ENCODE results near the gene GKN1.

GKN1 gene

DNA sequence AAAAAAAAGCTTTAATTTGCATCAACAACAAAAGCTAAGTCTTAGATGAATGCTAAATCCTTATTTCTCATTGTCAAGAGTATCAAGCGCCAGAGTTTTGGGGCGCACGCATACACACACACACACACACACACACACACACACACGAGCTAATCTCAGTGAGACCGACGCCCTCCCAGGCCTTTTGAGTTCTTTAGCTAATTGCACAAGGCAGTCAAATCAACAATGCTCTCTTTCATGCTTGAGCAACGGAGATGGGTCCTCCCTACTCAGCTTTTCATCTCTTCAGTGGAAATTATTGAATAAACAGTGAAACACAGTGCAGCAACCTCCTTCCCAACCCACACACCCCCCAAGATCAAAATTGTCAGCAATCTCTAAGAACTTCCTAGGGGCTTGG is 19.2 kb downstream of the GKN1 start:
- ATAC-seq (replicated peaks; ENCODE audit: extremely low read depth, poor library complexity, severe bottlenecking) (no peak), DNase-seq (ENCODE audit: low spot score in 2 of 2) (no peak)
- Mint-ChIP-seq H3K27me3 (peaks cover 58% of the 10 kb centered on the region), H3K4me1 (no peaks in the 10 kb centered on the region), H3K9me3 (no peaks in the 10 kb centered on the region), H3K36me3 (ENCODE audit: insufficient read depth) (no peaks in the 10 kb centered on the region), H3K4me3 (no peak overlapping the region), H3K27ac (ENCODE audit: low read depth) (no peak overlapping the region)

DNA sequence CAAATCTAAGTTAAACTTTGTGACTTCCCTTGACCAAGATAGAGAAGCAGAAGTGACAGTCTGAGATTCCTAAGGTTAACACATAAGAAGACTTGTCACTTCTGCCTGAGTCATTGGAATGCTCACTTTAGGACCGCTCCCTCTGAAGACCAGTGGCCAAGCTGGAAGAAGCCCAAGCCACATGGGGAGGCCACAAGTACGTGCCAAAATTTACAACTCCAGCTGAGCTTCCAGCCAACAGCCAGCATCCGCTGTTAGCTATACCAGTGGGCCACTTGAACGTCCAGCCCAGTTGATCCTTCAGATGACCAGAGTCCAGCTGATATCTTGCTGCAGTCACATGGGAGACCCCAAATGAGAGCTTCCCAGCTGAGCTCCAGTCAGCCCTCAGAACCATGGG is 20.4 kb downstream of the GKN1 start:
- no peaks in the 10 kb centered on the region for H3K9me3 Mint-ChIP-seq
- no peak overlapping the region for H3K27ac Mint-ChIP-seq (ENCODE audit: low read depth)
- no peak overlapping the region for H3K4me3 Mint-ChIP-seq
- H3K36me3 Mint-ChIP-seq (ENCODE audit: insufficient read depth): no peaks in the 10 kb centered on the region
- H3K27me3 Mint-ChIP-seq: peaks cover 62% of the 10 kb centered on the region
- ATAC-seq (replicated peaks; ENCODE audit: extremely low read depth, poor library complexity, severe bottlenecking) (no peak), DNase-seq (ENCODE audit: low spot score in 2 of 2) (no peak)
- H3K4me1 Mint-ChIP-seq: no peaks in the 10 kb centered on the region

DNA sequence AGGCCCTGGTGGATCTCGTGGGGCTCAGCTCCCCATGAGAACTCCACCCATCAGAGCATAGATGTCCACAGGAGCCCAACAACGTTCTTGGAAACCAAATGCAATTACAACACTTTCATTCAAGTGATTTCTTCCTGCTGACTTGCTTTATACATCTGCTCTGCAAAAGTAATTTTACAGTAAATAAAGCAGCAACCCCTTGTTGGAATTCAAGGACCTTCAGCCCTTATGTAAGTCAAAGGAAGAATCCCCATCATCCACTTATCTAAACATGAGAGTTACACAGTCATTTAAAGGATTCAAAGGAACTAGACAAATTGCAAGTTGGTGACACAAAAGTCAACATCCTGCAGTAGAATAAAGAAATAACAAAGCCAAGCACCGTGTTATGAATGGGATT is 21.5 kb downstream of the GKN1 start:
- no peak for ATAC-seq (replicated peaks; ENCODE audit: extremely low read depth, poor library complexity, severe bottlenecking)
- Mint-ChIP-seq H3K9me3 (no peaks in the 10 kb centered on the region), H3K27me3 (peaks cover 63% of the 10 kb centered on the region)

DNA sequence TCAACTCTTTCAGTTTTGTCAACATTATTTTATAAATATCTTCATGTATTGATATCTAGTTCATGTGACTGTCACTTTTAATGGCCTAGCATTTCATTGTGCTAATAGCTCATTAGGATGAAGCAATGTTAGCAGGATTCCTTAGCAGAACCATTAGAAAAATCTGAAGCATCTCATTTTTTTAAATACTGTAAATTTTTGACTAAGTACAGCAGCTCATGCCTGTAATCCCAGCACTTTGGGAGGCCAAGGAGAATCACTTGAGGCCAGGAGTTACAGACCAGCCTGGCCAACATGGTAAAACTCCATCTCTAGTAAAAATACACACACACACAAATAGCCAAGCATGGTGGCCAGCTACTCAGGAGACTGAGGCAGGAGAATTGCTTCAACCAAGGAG is 23.0 kb downstream of the GKN1 start:
- no peak for DNase-seq (ENCODE audit: low spot score in 2 of 2)
- Mint-ChIP-seq H3K4me1 (no peaks in the 10 kb centered on the region), H3K27ac (ENCODE audit: low read depth) (no peak overlapping the region), H3K36me3 (ENCODE audit: insufficient read depth) (no peaks in the 10 kb centered on the region), H3K27me3 (peaks cover 76% of the 10 kb centered on the region), H3K9me3 (peaks cover 6% of the 10 kb centered on the region), H3K4me3 (no peak overlapping the region)
- no peak for ATAC-seq (replicated peaks; ENCODE audit: extremely low read depth, poor library complexity, severe bottlenecking)

More for the DNA sequence above, 21.5 kb downstream of the GKN1 start:
- H3K27ac Mint-ChIP-seq (ENCODE audit: low read depth): no peak overlapping the region
- DNase-seq (ENCODE audit: low spot score in 2 of 2): no peak
- no peaks in the 10 kb centered on the region for H3K36me3 Mint-ChIP-seq (ENCODE audit: insufficient read depth)
- no peak overlapping the region for H3K4me3 Mint-ChIP-seq
- no peaks in the 10 kb centered on the region for H3K4me1 Mint-ChIP-seq

DNA sequence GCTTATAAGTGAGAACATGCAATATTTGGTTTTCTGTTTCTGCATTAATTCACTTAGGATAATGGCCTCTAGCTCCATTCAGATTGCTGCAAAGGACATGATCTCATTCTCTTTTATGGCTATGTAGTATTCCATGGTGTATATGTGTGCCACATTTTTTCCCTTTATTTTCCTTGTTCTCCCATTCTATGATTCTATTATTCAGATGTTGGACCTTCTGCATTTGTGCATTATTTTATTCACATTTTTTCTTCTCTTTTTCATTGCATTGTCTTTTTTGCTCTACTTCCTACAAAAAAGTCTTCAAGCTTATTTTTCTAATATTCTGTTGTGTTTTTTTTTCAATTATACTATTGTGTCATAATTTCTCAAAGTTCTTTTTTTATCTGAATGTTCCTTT is 27.4 kb downstream of the GKN1 start:
- Mint-ChIP-seq H3K4me3 (no peak overlapping the region), H3K27ac (ENCODE audit: low read depth) (no peak overlapping the region), H3K9me3 (peaks cover 8% of the 10 kb centered on the region), H3K4me1 (no peaks in the 10 kb centered on the region), H3K27me3 (peaks cover 79% of the 10 kb centered on the region), H3K36me3 (ENCODE audit: insufficient read depth) (no peaks in the 10 kb centered on the region)
- DNase-seq (ENCODE audit: low spot score in 2 of 2) (no peak), ATAC-seq (replicated peaks; ENCODE audit: extremely low read depth, poor library complexity, severe bottlenecking) (no peak)

DNA sequence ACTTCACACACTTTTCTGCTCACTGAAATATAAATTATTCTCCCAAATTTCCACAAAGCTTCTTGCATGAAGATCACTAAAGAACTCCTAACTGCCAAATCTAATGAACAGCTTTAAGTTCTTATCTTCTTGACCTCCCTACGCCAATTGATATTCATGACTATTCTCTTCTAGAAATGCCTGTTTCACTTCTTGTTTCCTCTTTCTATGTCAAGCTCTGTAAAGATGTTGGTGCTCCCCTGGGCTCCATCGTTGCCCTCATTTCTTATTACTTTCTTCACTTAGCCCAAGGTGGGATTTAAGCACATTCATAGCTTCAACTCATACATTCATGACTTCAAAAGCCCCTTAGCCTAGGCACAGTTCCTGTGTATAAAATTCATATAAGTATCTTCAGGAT is 29.3 kb downstream of the GKN1 start:
- H3K9me3 Mint-ChIP-seq: peaks cover 8% of the 10 kb centered on the region
- no peaks in the 10 kb centered on the region for H3K4me1 Mint-ChIP-seq
- DNase-seq (ENCODE audit: low spot score in 2 of 2) (no peak), ATAC-seq (replicated peaks; ENCODE audit: extremely low read depth, poor library complexity, severe bottlenecking) (no peak)
- no peak overlapping the region for H3K4me3 Mint-ChIP-seq
- H3K27me3 Mint-ChIP-seq: peaks cover 67% of the 10 kb centered on the region
- H3K27ac Mint-ChIP-seq (ENCODE audit: low read depth): no peak overlapping the region
- no peaks in the 10 kb centered on the region for H3K36me3 Mint-ChIP-seq (ENCODE audit: insufficient read depth)

DNA sequence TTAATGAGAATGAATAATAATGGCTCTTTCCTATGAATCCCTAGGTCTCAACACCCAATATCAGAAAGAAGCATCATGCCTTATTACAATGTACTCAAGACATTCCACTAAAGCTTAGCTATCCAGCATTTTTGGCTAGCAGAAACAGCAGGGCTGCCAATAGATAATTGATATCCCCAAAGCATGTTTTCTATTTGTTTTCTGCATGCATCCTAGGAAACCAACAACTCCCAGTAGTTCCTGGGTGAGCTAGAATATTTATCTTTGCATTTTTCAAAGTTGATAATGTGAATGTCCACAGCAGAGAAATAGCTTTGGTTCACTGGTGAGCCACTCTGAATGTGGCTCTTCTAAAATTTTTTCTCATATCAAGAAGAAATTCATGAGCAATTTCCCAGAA is 32.7 kb downstream of the GKN1 start:
- H3K36me3 Mint-ChIP-seq (ENCODE audit: insufficient read depth): peaks cover 2% of the 10 kb centered on the region
- no peak overlapping the region for H3K27ac Mint-ChIP-seq (ENCODE audit: low read depth)
- DNase-seq (ENCODE audit: low spot score in 2 of 2) (no peak), ATAC-seq (replicated peaks; ENCODE audit: extremely low read depth, poor library complexity, severe bottlenecking) (no peak)
- peaks cover 58% of the 10 kb centered on the region for H3K27me3 Mint-ChIP-seq
- no peak overlapping the region for H3K4me3 Mint-ChIP-seq
- H3K4me1 Mint-ChIP-seq: no peaks in the 10 kb centered on the region
- peaks cover 4% of the 10 kb centered on the region for H3K9me3 Mint-ChIP-seq

DNA sequence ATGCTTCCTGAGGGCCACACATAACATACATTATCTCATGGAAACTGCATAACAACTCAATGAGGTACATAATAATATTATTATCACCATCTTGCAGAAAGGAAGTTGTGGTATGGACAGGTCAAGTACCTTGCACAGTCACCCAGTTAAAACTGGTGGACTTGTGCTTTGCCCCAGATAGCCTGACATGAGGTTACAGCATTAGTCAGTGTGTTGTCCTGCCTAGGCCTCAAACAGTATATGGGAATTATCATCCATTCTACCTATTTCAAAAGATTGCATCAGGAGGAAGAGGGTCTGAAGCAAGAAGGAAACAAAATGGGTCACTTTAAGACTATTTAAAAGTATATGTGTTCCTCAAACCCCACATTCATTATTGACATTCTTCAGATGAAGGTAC is 33.2 kb downstream of the GKN1 start:
- peaks cover 3% of the 10 kb centered on the region for H3K4me1 Mint-ChIP-seq
- H3K4me3 Mint-ChIP-seq: no peak overlapping the region
- DNase-seq (ENCODE audit: low spot score in 2 of 2) (no peak), ATAC-seq (replicated peaks; ENCODE audit: extremely low read depth, poor library complexity, severe bottlenecking) (no peak)
- peaks cover 58% of the 10 kb centered on the region for H3K27me3 Mint-ChIP-seq
- no peak overlapping the region for H3K27ac Mint-ChIP-seq (ENCODE audit: low read depth)
- H3K9me3 Mint-ChIP-seq: no peaks in the 10 kb centered on the region
- H3K36me3 Mint-ChIP-seq (ENCODE audit: insufficient read depth): peaks cover 2% of the 10 kb centered on the region

DNA sequence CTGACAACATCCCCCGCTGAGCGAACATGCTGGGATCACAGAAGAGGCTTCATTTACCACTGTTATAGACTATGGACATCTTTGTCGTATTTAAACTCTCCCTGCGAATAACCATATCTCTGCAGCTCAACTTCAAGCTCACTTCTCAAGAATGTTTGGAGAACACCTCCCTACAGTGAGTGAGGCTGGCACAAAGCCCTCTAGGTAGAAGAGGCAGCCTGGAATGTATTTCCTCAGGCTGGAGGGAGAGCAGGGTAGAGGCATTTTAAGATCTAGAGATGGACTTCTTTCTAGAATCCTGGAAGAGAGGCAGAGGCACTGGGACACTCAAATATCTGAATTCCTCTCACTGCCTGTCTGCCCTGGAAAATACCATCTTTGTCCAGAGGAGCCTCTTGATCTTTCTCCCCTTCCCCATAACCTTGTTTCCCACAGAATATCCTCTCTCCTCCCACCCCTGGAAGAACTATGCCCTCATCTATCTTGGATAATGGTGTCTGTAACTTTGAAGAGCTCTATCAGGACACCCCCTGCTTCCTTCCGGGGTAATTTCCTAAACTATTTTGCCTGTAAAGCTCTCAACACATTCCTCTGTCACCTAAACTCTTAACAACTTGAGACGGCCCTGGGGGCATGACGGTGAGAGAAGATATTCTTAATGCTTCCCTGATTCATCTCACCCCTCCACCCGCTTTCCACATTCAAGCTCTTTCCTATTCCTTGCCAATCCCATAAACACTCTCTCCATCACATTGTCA is 36.2 kb downstream of the GKN1 start:
- Mint-ChIP-seq H3K27me3 (peaks cover 68% of the 10 kb centered on the region), H3K4me1 (peaks cover 19% of the 10 kb centered on the region), H3K4me3 (no peak overlapping the region), H3K9me3 (no peaks in the 10 kb centered on the region), H3K27ac (ENCODE audit: low read depth) (no peak overlapping the region), H3K36me3 (ENCODE audit: insufficient read depth) (peaks cover 2% of the 10 kb centered on the region)
- ATAC-seq (replicated peaks; ENCODE audit: extremely low read depth, poor library complexity, severe bottlenecking) (no peak), DNase-seq (ENCODE audit: low spot score in 2 of 2) (no peak)

DNA sequence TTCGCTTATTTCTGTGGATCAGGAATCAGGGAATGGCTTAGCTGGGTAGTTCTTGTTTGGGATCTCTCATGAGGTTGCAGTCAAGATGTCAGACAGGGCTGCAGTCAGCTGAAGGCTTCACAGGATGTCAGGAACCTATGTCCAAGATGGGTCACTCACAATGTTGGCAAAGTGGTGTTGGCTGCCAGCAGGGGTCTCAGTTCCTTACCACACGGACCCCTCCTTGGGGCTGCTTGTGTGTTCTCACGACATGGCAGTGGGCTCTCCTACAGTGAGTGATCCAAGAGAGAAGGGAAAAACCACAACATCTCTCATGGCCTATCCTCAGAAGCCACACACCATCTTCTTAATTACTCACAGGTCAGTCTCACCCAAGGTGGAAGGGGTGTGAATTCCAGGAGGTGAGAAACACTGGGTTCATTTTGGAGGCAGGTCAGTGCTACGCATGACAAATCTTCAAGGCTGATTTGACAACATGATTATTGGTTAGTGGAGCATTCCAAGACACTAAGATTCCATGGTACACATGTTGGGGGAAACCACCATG is 37.2 kb downstream of the GKN1 start:
- Mint-ChIP-seq H3K27ac (ENCODE audit: low read depth) (no peak overlapping the region), H3K4me3 (peak overlapping the region; percentile 80), H3K27me3 (peaks cover 60% of the 10 kb centered on the region), H3K4me1 (peaks cover 19% of the 10 kb centered on the region), H3K36me3 (ENCODE audit: insufficient read depth) (peaks cover 2% of the 10 kb centered on the region), H3K9me3 (no peaks in the 10 kb centered on the region)
- DNase-seq (ENCODE audit: low spot score in 2 of 2): no peak
- ATAC-seq (replicated peaks; ENCODE audit: extremely low read depth, poor library complexity, severe bottlenecking): no peak

DNA sequence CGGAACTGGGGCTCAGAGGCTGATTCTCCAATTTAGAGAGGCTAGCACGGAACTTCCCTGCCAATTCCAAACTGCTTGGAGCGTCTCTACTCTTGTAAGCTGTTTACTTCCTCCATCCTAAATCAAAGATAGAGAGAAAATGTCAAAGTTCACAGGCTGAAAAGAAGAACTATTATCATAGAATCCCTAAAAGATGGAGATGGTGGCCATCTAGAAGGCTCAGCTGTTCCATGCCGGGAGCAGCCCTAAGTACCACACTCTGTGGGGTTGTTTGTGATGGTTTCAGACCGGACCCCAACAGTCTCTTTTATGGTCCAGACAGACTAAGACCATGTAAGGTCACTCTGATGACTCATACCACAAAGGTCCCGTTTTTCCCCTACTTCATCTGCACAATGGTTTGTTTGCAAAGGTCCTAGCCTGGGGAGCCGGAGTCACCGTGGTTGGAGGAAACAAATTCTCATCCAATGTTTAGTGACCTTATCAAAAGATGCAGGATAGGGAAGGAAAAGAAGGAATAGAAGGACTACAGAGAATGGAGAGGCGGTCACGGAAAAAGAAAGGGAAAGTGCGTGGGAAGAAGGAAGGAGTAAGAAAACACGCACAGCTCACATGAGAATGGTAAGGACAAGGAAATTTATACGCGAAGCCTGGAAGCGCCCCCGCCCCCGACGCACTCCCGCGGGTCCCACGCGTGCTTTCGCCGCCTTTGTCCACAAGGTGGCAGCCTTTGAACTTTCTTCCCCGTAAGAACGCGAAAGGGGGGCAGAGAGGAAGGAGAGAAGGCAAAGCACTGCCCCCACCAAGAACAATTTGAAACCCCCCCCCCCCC is 38.1 kb downstream of the GKN1 start:
- peak overlapping the region; percentile 9 for H3K27ac Mint-ChIP-seq (ENCODE audit: low read depth)
- ATAC-seq (replicated peaks; ENCODE audit: extremely low read depth, poor library complexity, severe bottlenecking) (peak; percentile 52), DNase-seq (ENCODE audit: low spot score in 2 of 2) (peak in 1 of 2 donors; percentile 24)
- no peaks in the 10 kb centered on the region for H3K9me3 Mint-ChIP-seq
- peaks cover 68% of the 10 kb centered on the region for H3K27me3 Mint-ChIP-seq
- H3K4me3 Mint-ChIP-seq: peak overlapping the region; percentile 80
- H3K4me1 Mint-ChIP-seq: peaks cover 19% of the 10 kb centered on the region
- H3K36me3 Mint-ChIP-seq (ENCODE audit: insufficient read depth): peaks cover 4% of the 10 kb centered on the region

DNA sequence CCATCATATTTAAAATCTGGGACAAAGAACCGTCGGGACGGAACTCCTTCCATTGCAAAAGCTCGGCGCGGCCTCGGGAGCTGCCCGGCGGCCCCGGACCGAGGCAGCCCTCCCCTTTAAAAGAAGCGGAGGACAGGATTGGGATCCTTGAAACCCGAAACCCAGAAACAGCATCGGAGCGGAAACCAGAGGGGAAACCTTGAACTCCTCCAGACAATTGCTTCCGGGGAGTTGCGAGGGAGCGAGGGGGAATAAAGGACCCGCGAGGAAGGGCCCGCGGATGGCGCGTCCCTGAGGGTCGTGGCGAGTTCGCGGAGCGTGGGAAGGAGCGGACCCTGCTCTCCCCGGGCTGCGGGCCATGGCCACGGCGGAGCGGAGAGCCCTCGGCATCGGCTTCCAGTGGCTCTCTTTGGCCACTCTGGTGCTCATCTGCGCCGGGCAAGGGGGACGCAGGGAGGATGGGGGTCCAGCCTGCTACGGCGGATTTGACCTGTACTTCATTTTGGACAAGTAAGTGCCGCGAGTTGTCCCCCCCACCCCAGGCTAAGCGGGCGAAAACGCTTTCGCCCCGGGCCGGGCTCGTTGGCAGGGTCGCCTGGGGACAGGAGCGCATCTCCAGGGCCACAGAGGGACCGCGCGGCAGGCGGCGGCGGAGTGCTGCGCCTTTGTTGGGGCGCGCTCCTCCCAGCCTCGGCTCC is 38.9 kb downstream of the GKN1 start, which contains the start of gene ANTXR1:
TSS of gene ANTXR1 (plus strand) at position 38 of the 698 bp plus-strand sequence. CDS start at position 359, 321 bp downstream.
- H3K4me1 Mint-ChIP-seq: peaks cover 19% of the 10 kb centered on the region
- ATAC-seq (replicated peaks; ENCODE audit: extremely low read depth, poor library complexity, severe bottlenecking) (peak; percentile 54), DNase-seq (ENCODE audit: low spot score in 2 of 2) (no peak)
- no peaks in the 10 kb centered on the region for H3K9me3 Mint-ChIP-seq
- H3K27ac Mint-ChIP-seq (ENCODE audit: low read depth): peak within 1 kb of the TSS; percentile 9
- H3K27me3 Mint-ChIP-seq: peaks cover 75% of the 10 kb centered on the region
- peaks cover 4% of the 10 kb centered on the region for H3K36me3 Mint-ChIP-seq (ENCODE audit: insufficient read depth)
- peak within 1 kb of the TSS; percentile 80 for H3K4me3 Mint-ChIP-seq
